IPS-NIHi11 (cell line): ENCODE measurements around the gene DNAH2.

Experiments
- DNase-seq: peaks from one replicate; pipeline ENCODE4 v3.0.0; 2012; ENCODE audit warnings: mixed read lengths, low spot score

The DNAH2 gene

GRCh38 chr17:7839190-7839875 is 121.8 kb downstream of the DNAH2 start:
- DNase-seq = no peak

GRCh38 chr17:7839876-7840261 is 122.3 kb downstream of the DNAH2 start:
- DNase-seq = no peak

GRCh38 chr17:7840441-7840840 is 122.9 kb downstream of the DNAH2 start:
- no peak for DNase-seq

GRCh38 chr17:7840875-7841274 is 123.3 kb downstream of the DNAH2 start:
- no peak for DNase-seq

- peak; percentile 52 for DNase-seq
These were observed 123.9 kb downstream of the DNAH2 start for GRCh38 chr17:7841396-7841914.

GRCh38 chr17:7841915-7842379 is 124.4 kb downstream of the DNAH2 start:
- DNase-seq = peak; percentile 76

- DNase-seq = no peak
These were observed 125.1 kb downstream of the DNAH2 start for GRCh38 chr17:7842380-7843256.

- DNase-seq = no peak
These were observed 125.7 kb downstream of the DNAH2 start for GRCh38 chr17:7843257-7843535.

GRCh38 chr17:7843536-7844291 is 126.2 kb downstream of the DNAH2 start:
- peak; percentile 70 for DNase-seq

- peak; percentile 87 for DNase-seq
These were observed 127.0 kb downstream of the DNAH2 start for GRCh38 chr17:7844292-7845154.

- no peak for DNase-seq
These were observed 128.0 kb downstream of the DNAH2 start for GRCh38 chr17:7845359-7846062.

- DNase-seq = no peak
These were observed 128.7 kb downstream of the DNAH2 start for GRCh38 chr17:7846063-7846735.

GRCh38 chr17:7846765-7847661 is 129.5 kb downstream of the DNAH2 start:
- no peak for DNase-seq

GRCh38 chr17:7848131-7848579 is 130.6 kb downstream of the DNAH2 start:
- no peak for DNase-seq

- no peak for DNase-seq
These were observed 131.2 kb downstream of the DNAH2 start for GRCh38 chr17:7848739-7849129.

- DNase-seq = no peak
These were observed 131.7 kb downstream of the DNAH2 start for GRCh38 chr17:7849130-7849750.

- DNase-seq = no peak
These were observed 132.4 kb downstream of the DNAH2 start for GRCh38 chr17:7849751-7850504.
